NCI-H2029 treated with DMSO at 0.1 percent for 48 hours (cell line): ENCODE results near the gene DSC2.
"Not testable (repeated sequence)": the region's sequence is repeated elsewhere in the genome, so short reads cannot be mapped to it uniquely, and the experiment has no call there.

Experiments
- DNase-seq: peaks from one replicate; lab custom pipeline; 2025; lab: John Stamatoyannopoulos, UW

The DSC2 gene

GRCh38 chr18:31042406-31043181, 59.6 kb downstream of the DSC2 start, which contains the start of gene DSC3:
Gene DSC3, minus strand, starts transcription at chr18:31042742. Its CDS starts 82 bp downstream, at chr18:31042660.
- DNase-seq, result no peak

DNA sequence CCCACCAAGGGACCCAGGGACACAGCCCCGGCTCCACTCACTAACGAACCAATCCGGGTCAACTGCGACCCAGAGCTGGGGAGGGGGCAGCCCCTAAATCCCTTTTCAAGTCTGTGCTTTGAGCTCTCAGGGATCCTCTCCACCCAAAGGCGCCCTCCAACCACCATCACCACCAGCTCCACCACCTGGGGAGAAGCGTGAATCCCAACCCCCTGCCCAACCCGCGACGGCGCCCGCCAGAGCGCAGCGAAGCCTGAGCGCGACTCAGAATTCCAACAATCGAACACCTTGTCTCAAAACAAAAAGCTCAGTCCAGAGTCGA, 60.2 kb downstream of the DSC2 start:
- no peak for DNase-seq

GRCh38 chr18:31041271-31042083, 60.7 kb downstream of the DSC2 start:
- DNase-seq, result no peak

GRCh38 chr18:31040686-31041270, 61.4 kb downstream of the DSC2 start:
- no peak for DNase-seq

- no peak for DNase-seq
These were observed 62.8 kb downstream of the DSC2 start for GRCh38 chr18:31039426-31039825.

- not testable (repeated sequence) for DNase-seq
These were observed 64.5 kb downstream of the DSC2 start for GRCh38 chr18:31037686-31038085.

DNA sequence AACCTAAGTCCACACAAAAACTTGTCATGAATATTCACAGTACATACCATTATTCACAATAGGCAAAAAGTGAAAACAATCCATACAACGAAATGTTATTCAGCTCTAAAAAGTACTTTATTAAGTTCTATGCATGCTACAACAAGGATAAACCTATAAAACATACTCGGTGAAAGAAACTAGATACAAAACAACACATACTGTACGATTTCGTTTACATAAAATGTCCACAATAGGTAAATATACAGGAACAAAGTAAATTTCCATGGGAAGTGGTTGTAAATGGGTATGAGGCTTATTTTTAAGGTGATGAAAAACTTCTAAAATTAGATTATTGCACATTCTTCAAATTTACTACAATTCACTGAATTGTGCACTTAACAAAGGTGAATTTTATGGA, 67.7 kb downstream of the DSC2 start:
- no peak for DNase-seq

DNA sequence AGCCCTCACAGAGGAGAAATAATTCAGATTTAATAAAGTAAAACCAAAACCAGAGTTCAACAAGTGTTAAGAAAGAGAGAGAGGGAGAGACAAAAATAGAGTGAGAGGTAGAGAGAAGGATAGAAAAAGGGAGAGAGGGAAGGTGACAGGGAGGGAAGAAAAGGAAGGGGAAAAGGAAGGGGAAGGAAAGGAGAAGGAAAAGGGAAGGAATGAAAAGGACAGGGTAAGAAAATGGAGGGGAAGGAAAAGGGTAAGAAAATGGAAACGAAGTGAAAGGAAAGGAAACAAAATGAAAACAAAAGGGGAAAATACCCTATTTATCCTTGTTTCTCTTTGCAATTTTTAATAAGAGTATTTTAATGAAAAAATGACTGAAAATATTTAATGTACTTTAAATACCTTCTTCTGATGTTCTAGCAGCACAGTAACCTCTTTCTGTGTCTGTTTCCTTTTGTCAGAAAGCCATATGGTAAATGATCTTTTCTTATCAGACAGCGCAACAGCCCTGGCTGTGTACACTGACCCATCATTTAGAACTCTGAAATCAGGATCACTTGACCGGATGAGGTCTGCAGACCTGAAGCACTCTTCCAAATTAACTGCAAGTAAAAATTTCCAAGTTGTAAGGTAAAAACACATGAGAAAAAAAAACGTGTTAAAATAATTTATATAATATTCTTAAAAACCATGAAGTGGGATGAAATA, 71.5 kb downstream of the DSC2 start:
- DNase-seq, result no peak

- no peak for DNase-seq
These were observed 86.3 kb downstream of the DSC2 start for GRCh38 chr18:31015715-31016434.

GRCh38 chr18:31011455-31011854, 90.8 kb downstream of the DSC2 start:
- not testable (repeated sequence) for DNase-seq

- no peak for DNase-seq
These were observed 91.6 kb downstream of the DSC2 start for GRCh38 chr18:31010601-31011000.
